ENCODE data around the gene C14orf39. TPM values are rescaled to one million over a fixed set of nuclear protein-coding genes. Genes with fewer than 3 reads are reported as not detected.
"Not testable (repeated sequence)": the region's sequence is repeated elsewhere in the genome, so short reads cannot be mapped to it uniquely, and the experiment has no call there.

The C14orf39 gene
- total and polyA plus RNA-seq, 2 experiments from 2014 or later = not detected

DNA sequence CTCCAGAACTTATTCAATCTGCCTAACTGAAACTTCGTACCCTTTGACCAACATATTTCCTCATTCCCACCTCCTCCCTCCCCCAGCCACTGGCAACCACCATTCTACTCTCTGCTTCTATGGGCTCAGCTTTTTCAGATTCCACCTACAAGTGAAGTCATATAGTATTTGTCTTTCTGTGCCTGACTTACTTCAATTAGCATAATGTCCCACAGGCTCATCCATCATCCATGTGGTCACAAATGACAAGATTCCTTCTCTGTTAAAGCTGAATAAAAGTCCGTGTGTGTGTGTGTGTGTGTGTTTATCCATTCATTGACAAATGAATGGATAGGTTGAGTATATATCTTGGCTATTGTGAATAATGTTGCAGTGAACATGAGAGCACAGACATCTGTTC, 1.3 kb upstream of the C14orf39 start:
- H3K4me2 ChIP-seq (ENCODE audit: unreplicated experiment) = no peak overlapping the region
- H3F3A ChIP-seq (ENCODE audit: insufficient read depth) = no peaks in the 10 kb centered on the region
- no peaks in the 10 kb centered on the region for H3K4me1 ChIP-seq (ENCODE audit: insufficient read depth)
- H4K20me1 ChIP-seq (ENCODE audit: insufficient read depth) = no peaks in the 10 kb centered on the region
- H3K27ac ChIP-seq = no peak overlapping the region
- peaks cover 67% of the 10 kb centered on the region for H3K27me3 ChIP-seq (replicated peaks; ENCODE audit: insufficient read depth)
- DNase-seq = no peak
- no peaks in the 10 kb centered on the region for H3K9me2 ChIP-seq (ENCODE audit: insufficient read depth)
- in situ Hi-C loops (cut with MboI) = no loop called here
- no peak overlapping the region for H3K9ac ChIP-seq
- no peaks in the 10 kb centered on the region for H3K9me3 ChIP-seq (ENCODE audit: low read depth)
- H2AFZ ChIP-seq = no peak overlapping the region
- H3K79me2 ChIP-seq (ENCODE audit: insufficient read depth) = no peaks in the 10 kb centered on the region
- H3K4me3 ChIP-seq = no peak overlapping the region
- no peak for TF ChIP-seq EZH2 (IDR thresholded peaks at IDR 0.05; ENCODE audit: insufficient read depth, poor library complexity, severe bottlenecking)
- no peak for TF ChIP-seq EZH2phosphoT487 (IDR thresholded peaks at IDR 0.05; ENCODE audit: insufficient read depth, low read depth)
- no peaks in the 10 kb centered on the region for H3K36me3 ChIP-seq (ENCODE audit: low read depth)
- WGBS, 2 experiments (ENCODE audit: low coverage in 1 of 2, low lambda C conversion rate in 2 of 2, missing lambda C conversion rate in 2 of 2) = 35% methylated on average over 2 of the region's 2 CpGs

DNA sequence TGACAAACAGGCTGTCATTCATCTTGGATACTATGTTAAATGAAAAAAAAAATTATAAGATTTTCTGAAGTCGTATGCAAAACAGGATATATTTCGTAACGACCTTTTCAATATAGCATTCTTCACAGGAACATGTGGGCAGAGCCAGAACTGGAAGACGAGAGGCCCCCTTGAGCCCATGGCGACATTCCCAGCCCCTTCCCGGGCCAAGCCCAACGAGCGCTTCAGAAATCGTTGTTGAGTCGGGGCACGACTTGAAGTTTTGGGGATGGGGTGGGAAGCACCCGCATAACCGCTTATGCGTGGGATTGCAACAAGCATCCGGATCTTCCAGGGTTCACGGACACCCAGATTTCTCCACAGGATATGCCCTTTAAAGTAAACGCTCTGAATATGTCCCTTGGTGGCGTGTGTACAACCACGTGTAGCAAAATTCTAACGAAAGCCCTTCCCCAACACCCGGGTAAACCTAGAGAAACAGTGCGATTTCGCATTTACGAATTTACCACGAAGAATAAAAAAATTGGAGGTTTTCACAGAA, 736 bp downstream of the C14orf39 start:
- no peaks in the 10 kb centered on the region for H3K79me2 ChIP-seq (ENCODE audit: insufficient read depth)
- no peak for DNase-seq
- H3K9me3 ChIP-seq (ENCODE audit: low read depth) = no peaks in the 10 kb centered on the region
- in situ Hi-C loops (cut with MboI) = no loop called here
- no peaks in the 10 kb centered on the region for H3F3A ChIP-seq (ENCODE audit: insufficient read depth)
- H3K36me3 ChIP-seq (ENCODE audit: low read depth) = no peaks in the 10 kb centered on the region
- TF ChIP-seq EZH2phosphoT487 (IDR thresholded peaks at IDR 0.05; ENCODE audit: insufficient read depth, low read depth) = no peak
- TF ChIP-seq EZH2 (IDR thresholded peaks at IDR 0.05; ENCODE audit: insufficient read depth, poor library complexity, severe bottlenecking) = no peak
- no peak overlapping the region for H3K27ac ChIP-seq
- H2AFZ ChIP-seq = peak overlapping the region; percentile 63; the same call in 1 of the 2 replicates
- H3K27me3 ChIP-seq (replicated peaks; ENCODE audit: insufficient read depth) = peaks cover 62% of the 10 kb centered on the region
- no peak overlapping the region for H3K4me2 ChIP-seq (ENCODE audit: unreplicated experiment)
- H3K4me1 ChIP-seq (ENCODE audit: insufficient read depth) = no peaks in the 10 kb centered on the region
- H4K20me1 ChIP-seq (ENCODE audit: insufficient read depth) = no peaks in the 10 kb centered on the region
- 12 to 15% methylated on average over 25 of the region's 25 CpGs for WGBS, 2 experiments (ENCODE audit: low coverage in 1 of 2, low lambda C conversion rate in 2 of 2, missing lambda C conversion rate in 2 of 2)
- no peaks in the 10 kb centered on the region for H3K9me2 ChIP-seq (ENCODE audit: insufficient read depth)
- no peak overlapping the region for H3K4me3 ChIP-seq
- H3K9ac ChIP-seq = no peak overlapping the region

DNA sequence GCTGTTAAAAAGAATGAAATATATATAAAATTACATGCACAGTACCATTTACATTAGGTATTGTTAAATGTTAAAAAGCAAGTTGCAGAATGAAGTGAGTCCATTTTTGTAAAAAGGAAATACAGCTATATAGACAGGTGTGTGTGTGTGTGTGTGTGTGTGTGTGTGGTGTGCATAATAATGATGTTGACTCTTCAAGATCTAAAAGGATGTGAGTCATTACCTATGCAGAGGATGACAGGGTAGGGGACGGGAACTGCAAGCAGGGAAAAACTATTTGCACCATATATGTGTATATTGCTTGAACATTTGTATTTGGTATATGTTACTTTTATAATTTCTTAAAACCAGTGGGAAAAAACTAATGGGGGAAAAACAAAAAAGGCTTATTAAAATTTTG, 3.1 kb downstream of the C14orf39 start:
- Histone ChIP-seq H3K9me2 (ENCODE audit: insufficient read depth) (no peaks in the 10 kb centered on the region), H3K27ac (no peak overlapping the region), H3K4me3 (no peak overlapping the region), H4K20me1 (ENCODE audit: insufficient read depth) (no peaks in the 10 kb centered on the region), H3F3A (ENCODE audit: insufficient read depth) (no peaks in the 10 kb centered on the region), H2AFZ (no peak overlapping the region), H3K79me2 (ENCODE audit: insufficient read depth) (no peaks in the 10 kb centered on the region), H3K36me3 (ENCODE audit: low read depth) (no peaks in the 10 kb centered on the region), H3K4me1 (ENCODE audit: insufficient read depth) (no peaks in the 10 kb centered on the region), H3K4me2 (ENCODE audit: unreplicated experiment) (no peak overlapping the region), H3K9ac (no peak overlapping the region), H3K9me3 (ENCODE audit: low read depth) (no peaks in the 10 kb centered on the region), H3K27me3 (replicated peaks; ENCODE audit: insufficient read depth) (peaks cover 47% of the 10 kb centered on the region)
- in situ Hi-C loops (cut with MboI) = no loop called here
- WGBS, 2 experiments (ENCODE audit: low coverage in 1 of 2, low lambda C conversion rate in 2 of 2, missing lambda C conversion rate in 2 of 2) = 23 to 25% methylated on average over 1 of the region's 1 CpG
- no peak for DNase-seq
- no peak for TF ChIP-seq EZH2phosphoT487 (IDR thresholded peaks at IDR 0.05; ENCODE audit: insufficient read depth, low read depth)
- TF ChIP-seq EZH2 (IDR thresholded peaks at IDR 0.05; ENCODE audit: insufficient read depth, poor library complexity, severe bottlenecking) = no peak

DNA sequence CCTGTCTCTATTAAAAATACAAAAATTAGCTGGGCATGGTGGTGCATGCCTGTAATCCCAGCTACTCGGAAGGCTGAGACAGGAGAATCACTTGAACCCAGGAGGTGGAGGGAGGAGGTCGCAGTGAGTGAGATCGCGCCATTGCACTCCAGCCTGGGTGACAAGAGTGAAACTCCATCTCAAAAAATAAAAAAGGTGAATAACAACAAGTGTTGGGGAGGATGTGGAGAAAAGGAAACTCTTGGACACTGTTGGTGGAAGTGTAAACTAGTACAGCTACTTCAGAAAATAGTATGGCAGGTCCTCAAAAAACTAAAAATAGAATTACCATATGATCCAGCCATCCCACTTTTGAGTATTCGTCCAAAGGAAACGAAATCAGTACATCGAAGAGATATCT, 5.6 kb downstream of the C14orf39 start:
- H2AFZ ChIP-seq; H3K4me1 ChIP-seq (ENCODE audit: insufficient read depth); H3K36me3 ChIP-seq (ENCODE audit: low read depth); H3K9me3 ChIP-seq (ENCODE audit: low read depth); H3K9ac ChIP-seq; H3K4me3 ChIP-seq; DNase-seq; in situ Hi-C loops (cut with MboI); H4K20me1 ChIP-seq (ENCODE audit: insufficient read depth); H3K79me2 ChIP-seq (ENCODE audit: insufficient read depth); H3F3A ChIP-seq (ENCODE audit: insufficient read depth); H3K9me2 ChIP-seq (ENCODE audit: insufficient read depth); H3K4me2 ChIP-seq (ENCODE audit: unreplicated experiment); H3K27ac ChIP-seq: not testable (repeated sequence)
- peaks cover 23% of the 10 kb centered on the region for H3K27me3 ChIP-seq (replicated peaks; ENCODE audit: insufficient read depth)
- 53 to 54% methylated on average over 7 of the region's 7 CpGs for WGBS, 2 experiments (ENCODE audit: low coverage in 1 of 2, low lambda C conversion rate in 2 of 2, missing lambda C conversion rate in 2 of 2)

DNA sequence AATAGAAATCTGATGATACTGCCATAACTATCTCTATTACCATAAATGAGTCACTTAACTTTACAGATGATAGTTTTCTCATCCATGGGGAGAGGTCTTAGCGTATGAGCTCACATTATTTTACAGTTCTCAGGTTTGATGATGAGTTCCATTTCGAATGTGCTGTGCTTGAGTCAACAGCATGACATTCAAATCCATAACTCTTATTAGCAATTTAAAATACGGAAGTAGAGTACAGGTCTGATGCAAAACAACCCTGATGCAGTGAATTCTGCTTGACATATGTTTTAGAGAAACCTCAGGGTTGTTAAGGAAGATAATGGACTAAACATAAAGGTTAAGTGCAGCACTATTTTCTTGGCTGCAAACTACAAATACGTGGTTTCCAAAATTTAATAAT, 30.0 kb downstream of the C14orf39 start:
- Histone ChIP-seq H3F3A (ENCODE audit: insufficient read depth) (no peaks in the 10 kb centered on the region), H3K4me3 (no peak overlapping the region), H3K4me2 (ENCODE audit: unreplicated experiment) (no peak overlapping the region), H3K27me3 (replicated peaks; ENCODE audit: insufficient read depth) (no peaks in the 10 kb centered on the region; the same call in 1 of the 2 replicates), H4K20me1 (ENCODE audit: insufficient read depth) (no peaks in the 10 kb centered on the region), H3K4me1 (ENCODE audit: insufficient read depth) (no peaks in the 10 kb centered on the region), H3K27ac (no peak overlapping the region), H3K36me3 (ENCODE audit: low read depth) (no peaks in the 10 kb centered on the region), H3K79me2 (ENCODE audit: insufficient read depth) (no peaks in the 10 kb centered on the region), H3K9me3 (ENCODE audit: low read depth) (no peaks in the 10 kb centered on the region), H3K9ac (no peak overlapping the region), H3K9me2 (ENCODE audit: insufficient read depth) (no peaks in the 10 kb centered on the region), H2AFZ (no peak overlapping the region)
- DNase-seq = no peak
- TF ChIP-seq EZH2 (IDR thresholded peaks at IDR 0.05; ENCODE audit: insufficient read depth, poor library complexity, severe bottlenecking) (no peak), EZH2phosphoT487 (IDR thresholded peaks at IDR 0.05; ENCODE audit: insufficient read depth, low read depth) (no peak)
- WGBS, 2 experiments (ENCODE audit: low coverage in 1 of 2, low lambda C conversion rate in 2 of 2, missing lambda C conversion rate in 2 of 2) = 22 to 26% methylated on average over 4 of the region's 4 CpGs
- in situ Hi-C loops (cut with MboI) = no loop called here
